Activated CD4-positive, alpha-beta T cell treated with anti-CD3 and anti-CD28 coated beads, Interleukin-2, amount 50 U/mL, for 4 hours (primary cell): ENCODE results near the gene PAX9.

Experiments used
- DNase-seq, 2 experiments: peaks; one replicate each; pipeline ENCODE4 v3.0.0-alpha.2; 2020

PAX9 gene

GRCh38 chr14:36661506-36662257 is at the start of gene PAX9:
Gene PAX9 (plus strand): TSS chr14:36661860. CDS start chr14:36662090, 230 bp downstream.
- no peak for DNase-seq

DNA sequence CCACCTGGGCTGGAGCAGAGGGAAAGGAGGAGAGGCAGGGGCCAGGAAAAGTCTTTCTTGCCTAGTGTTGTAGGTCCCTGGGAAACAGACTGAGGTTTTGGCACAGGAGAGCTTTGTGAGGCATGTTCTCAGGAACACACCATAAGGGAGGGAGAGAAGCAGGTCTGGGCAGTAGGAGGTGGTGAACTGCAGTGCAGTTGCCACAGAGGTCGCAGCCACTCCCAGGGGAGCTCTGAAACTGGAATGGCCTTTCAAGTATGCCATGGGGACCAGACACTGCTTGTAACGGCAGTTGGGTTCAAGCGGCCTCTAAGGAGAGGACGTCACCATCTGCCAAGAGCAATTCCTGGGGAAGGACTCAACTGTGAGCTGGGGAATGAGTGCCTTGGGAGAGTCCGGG is 43.8 kb upstream of the PAX9 start:
- no peak for DNase-seq

DNA sequence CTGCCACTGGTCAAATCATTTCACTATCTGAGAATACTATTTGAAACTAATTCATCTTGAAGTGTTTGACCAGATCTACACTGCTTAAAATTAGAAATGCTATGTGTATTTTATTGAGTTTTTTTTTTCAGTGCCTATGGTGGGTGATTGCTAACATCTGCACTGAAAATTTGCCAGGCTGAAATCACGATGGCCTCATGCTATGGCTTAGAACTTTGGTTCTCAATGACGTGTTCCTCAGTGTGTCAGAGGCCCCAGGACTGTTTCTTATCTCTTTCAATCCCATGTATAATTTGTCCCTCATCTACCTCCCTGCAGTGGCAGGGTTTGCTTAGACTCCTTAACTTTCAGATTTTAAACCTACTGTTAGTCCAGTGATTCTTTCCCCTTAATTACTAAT is 43.0 kb upstream of the PAX9 start:
- DNase-seq = no peak

DNA sequence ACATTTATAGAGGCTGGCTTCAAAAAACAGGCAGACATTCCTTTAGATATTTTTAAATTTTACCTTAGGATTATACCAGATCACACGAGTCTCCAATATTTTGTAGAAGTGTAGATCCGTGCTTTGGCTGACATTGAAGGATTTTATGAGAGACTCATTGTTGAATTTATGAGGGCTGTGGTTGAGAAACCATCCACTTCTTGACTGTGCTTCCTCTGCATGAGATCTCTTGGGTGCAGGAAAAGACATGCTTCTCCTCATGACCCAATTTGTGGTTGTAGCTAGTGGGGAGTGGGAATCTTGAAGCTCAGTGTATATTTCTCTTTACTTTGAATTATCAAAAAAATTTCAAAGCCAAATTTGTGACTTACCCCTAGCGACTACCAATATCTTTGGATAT is 42.5 kb upstream of the PAX9 start:
- DNase-seq = no peak

- DNase-seq = no peak
Observed at GRCh38 chr14:36619853-36620252, 41.8 kb upstream of the PAX9 start.

- no peak for DNase-seq
Observed at GRCh38 chr14:36625014-36625413, 36.6 kb upstream of the PAX9 start.

GRCh38 chr14:36625436-36625835 is 36.2 kb upstream of the PAX9 start:
- DNase-seq = no peak

- no peak for DNase-seq
Observed at GRCh38 chr14:36626151-36626550, 35.5 kb upstream of the PAX9 start.

DNA sequence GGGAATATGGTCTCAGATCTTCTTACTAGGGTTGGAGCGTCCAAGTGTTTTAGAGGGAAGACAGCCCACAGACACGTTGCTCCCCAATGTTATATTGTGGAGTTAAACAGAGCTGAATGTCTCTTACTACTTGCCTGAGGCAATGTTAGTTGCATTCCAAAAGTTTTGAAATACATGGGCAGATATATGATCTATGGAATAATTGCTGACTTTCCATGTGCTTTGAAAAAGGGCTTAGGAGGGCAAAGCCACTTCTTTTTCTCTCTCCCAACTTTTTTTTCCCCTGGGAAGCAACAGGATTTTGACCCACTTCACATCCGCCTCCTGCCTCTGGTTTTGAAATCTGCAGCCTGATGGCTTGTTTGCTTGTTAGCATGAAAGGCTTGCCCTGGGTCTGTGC is 33.7 kb upstream of the PAX9 start:
- no peak for DNase-seq

- DNase-seq = no peak
Observed at GRCh38 chr14:36633580-36633979, 28.1 kb upstream of the PAX9 start.

- no peak for DNase-seq
Observed at GRCh38 chr14:36646664-36647416, 14.8 kb upstream of the PAX9 start.

DNA sequence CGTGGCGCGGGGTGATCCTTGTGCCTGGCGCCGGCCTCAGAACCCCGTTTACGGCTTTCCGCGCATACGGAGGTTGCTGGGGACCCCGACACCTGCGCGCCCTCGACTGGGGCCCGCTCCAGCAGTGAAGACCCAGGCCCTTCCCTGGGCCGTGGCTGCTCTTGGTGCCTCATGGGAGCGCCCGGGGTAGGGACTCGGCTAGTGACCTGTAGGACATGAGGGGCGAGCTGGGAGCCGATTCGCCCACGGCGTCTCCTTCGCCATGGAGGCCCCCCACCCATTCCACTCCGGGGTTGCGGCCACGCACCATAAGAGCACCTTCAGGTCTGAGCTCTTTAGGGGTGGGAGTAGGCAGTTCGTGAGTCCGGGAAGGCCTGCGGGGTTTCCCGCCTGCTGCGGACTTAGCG is 14.2 kb upstream of the PAX9 start:
- DNase-seq = no peak

DNA sequence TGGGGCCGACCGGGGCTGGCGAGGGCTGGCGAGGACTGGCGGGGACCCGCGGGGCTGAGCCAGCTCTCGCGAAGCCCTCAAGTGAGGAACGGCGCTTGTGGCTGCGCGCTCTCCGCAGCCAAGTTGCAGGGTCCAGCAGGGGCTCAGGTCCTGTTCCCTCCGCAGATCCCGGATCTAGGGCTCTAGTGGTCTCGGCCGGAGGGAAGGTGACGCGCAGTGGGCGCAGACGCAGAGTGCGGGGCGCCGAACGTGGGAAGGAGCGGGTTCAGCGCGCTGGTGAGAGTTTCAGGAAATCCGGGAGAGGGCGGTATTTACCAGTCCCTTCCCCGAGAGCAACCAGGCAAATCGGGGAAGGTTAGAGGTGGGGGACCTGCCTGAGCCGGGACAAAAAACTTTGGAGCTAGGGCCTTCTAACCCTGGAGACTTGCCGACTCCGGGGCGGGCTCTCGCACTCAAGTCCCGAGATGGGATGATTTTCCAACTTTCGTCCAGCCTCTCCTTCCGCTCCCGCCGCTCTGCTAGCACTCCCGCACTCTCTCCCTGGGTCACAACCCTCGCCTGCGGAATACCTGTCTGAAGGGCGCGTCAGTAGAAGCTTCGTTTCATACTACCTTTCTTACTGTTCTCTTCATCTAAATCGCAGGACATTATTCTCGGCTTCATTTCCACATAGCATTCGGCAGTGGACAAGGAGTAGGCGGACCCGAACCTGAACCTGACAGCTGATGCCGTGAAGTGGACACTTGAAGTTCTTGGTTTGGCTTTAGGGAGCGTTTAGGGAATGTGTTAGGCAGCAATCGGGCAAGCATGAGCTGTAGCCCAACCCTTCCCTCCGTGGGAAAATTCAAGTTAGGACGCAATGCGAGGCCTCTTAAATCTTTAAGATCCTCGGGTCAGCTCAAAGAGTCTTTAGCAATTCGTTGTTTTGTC is 13.6 kb upstream of the PAX9 start:
- DNase-seq = no peak

DNA sequence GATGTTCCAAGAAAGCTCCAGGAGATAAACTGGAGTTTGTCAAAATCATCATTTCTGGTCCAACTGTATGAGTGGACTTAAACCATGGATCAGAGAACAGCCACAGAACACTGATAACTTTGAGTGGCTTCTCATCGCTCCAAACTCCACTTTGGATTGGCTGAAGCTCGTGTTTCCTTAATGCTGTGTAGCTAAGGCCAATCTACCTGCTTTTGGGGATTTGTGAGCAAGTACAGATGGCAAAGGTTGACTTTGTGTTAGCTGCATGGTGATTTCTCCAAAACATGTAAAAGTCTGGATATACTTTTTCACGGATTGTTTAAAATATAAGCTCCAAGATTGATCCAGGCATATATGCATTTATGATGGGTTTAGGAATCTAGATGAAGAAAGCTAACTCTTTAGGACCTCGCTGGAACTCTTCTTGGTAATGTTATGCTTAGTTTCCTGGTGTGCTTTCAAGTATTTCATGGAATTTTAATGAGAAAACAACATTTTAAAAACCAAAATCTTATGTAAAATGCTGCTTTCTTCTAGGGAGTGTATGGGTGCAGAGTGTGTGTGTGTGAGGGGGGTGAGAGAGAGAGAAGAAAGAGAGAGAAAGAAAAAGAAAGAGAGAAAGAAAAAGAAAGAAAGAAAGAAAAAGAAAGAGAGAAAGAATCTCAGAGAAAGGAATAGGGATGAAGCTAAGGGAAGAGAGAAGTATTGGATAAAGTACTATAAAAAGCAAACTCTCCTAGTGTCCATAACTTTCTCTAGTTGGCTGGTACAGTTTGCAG is 11.6 kb upstream of the PAX9 start:
- no peak for DNase-seq

GRCh38 chr14:36652542-36653201 is 9.0 kb upstream of the PAX9 start:
- DNase-seq = no peak

- no peak for DNase-seq
Observed at GRCh38 chr14:36653413-36653812, 8.2 kb upstream of the PAX9 start.

DNA sequence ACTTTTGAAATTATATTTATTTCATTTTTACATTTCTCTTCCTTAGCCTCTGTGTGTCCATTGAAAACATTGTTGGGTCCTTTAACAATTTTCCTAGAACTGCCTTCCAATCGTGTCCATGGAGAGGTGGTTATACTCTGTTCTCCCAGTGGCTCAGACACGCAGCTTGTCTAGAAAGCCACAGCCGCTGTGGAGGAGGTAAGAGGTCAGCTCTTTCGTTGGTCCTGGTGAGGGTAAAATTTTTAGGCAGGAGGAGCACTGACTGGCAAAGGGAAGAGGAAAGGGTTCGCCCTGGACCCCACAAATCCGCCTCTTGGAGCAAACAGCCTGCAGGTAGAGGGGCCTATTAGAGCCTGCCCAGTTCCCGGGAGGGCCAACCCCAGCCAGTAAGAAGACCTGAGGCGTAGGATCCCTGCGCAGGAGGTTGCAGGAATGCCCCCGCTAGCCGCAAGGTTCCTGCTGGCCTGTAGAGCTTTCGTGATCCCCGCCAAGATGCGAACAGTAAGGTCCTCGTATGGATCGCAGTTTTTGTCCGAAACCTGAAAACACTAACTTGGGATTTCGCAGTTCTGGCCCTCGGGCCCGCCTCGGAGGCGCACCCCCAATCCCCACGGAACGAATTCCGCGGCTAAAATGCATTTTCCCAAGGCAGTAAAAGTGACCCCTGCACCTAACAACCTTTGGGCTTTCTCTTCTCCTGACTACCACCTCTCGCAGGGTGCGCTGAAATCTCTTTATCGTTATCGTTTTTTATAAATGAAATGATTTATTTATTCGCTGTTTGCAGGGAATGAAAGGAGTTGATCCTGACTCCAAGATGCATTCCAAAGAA is 7.5 kb upstream of the PAX9 start:
- DNase-seq = no peak

GRCh38 chr14:36654794-36655381 is 6.8 kb upstream of the PAX9 start:
- DNase-seq = no peak

DNA sequence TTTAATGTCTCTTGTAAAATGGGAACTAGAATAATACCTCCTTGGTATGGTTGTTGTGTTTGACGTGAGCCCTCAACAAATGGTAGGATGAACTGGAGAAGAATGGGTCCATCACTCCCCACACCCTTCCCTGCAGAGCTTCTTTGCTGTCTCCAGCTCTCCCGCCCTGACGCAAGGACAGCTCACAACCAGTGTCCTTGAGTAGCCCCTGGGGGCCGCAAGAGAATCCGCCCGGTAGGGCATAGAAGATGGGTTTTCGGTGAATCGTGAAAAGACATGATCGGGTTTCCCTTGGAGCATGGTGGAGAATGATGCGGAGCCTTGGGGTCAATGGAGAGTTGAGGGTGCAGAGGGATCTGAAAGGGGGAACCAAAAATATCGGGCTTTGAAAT is 6.1 kb upstream of the PAX9 start:
- DNase-seq = no peak

DNA sequence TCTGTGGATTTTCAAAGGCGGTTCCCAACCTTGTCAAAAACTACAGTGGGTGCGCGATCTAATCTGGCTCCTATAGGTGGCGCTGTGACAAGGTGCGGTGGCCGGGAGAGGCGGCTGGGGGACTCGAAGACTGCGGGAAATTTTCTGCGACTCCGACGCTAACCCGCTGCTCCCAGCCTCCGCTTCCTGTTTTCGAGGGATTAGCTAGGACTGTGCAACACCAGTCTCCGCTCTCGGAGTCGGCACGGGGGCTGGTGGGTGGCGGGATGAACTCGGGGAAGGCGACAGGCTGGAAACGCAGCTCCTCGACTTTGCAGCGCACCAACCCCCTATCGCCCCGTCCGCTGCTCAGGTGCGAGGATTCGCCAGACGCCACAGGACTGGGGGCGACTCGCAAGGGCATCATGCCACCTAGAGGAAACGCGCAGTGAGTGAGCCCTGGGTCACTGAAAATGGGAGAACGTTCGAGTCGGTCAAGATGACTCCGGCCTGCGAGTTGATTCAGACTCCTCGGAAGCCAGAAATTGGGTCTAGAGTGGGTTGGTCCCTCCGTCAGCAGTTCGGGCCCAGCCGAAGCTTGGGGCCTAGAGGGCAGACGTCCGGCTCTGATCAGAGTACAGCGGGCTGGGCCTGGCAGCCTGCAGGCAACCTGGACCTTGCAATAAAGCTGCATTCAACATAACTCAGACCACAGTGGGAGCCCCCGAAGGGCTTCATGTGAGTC is 5.5 kb upstream of the PAX9 start:
- no peak for DNase-seq
